G401.6 (cell line): ENCODE results near the gene RAP1GAP2.
"Not testable (repeated sequence)": the region's sequence is repeated elsewhere in the genome, so short reads cannot be mapped to it uniquely, and the experiment has no call there.

Experiments
- FAIRE-seq: peaks from 2 replicates; lab custom pipeline; 2012; peaks lifted over from hg19 to GRCh38; lab: Jason Lieb, UNC

The RAP1GAP2 gene

GRCh38 chr17:2796164-2797125, at the start of gene RAP1GAP2:
TSS of gene RAP1GAP2 (plus strand) at chr17:2796438. CDS start at chr17:2796528, 90 bp downstream.
- no peak for FAIRE-seq

GRCh38 chr17:2749058-2749783, 47.0 kb upstream of the RAP1GAP2 start, which contains the start of gene CCDC92B:
TSS of gene CCDC92B (minus strand) at chr17:2749652. CDS start at chr17:2735145, 14,507 bp downstream.
- FAIRE-seq: no peak

- no peak for FAIRE-seq
Measured at GRCh38 chr17:2749784-2750181, 46.5 kb upstream of the RAP1GAP2 start.

GRCh38 chr17:2750721-2751120, 45.5 kb upstream of the RAP1GAP2 start:
- FAIRE-seq: no peak

- no peak for FAIRE-seq
Measured at GRCh38 chr17:2751491-2751890, 44.7 kb upstream of the RAP1GAP2 start.

GRCh38 chr17:2755891-2756724, 40.1 kb upstream of the RAP1GAP2 start:
- no peak for FAIRE-seq

GRCh38 chr17:2758870-2759269, 37.4 kb upstream of the RAP1GAP2 start:
- no peak for FAIRE-seq

GRCh38 chr17:2770129-2770528, 26.1 kb upstream of the RAP1GAP2 start:
- no peak for FAIRE-seq

GRCh38 chr17:2775206-2775605, 21.0 kb upstream of the RAP1GAP2 start:
- no peak for FAIRE-seq

GRCh38 chr17:2776589-2777241, 19.5 kb upstream of the RAP1GAP2 start:
- no peak for FAIRE-seq

- no peak for FAIRE-seq
Measured at GRCh38 chr17:2777242-2777867, 18.9 kb upstream of the RAP1GAP2 start.

- no peak for FAIRE-seq
Measured at GRCh38 chr17:2778489-2778888, 17.7 kb upstream of the RAP1GAP2 start.

GRCh38 chr17:2779545-2779944, 16.7 kb upstream of the RAP1GAP2 start:
- FAIRE-seq: no peak

GRCh38 chr17:2780256-2780655, 16.0 kb upstream of the RAP1GAP2 start:
- FAIRE-seq: no peak

- FAIRE-seq: no peak
Measured at GRCh38 chr17:2780931-2781454, 15.2 kb upstream of the RAP1GAP2 start.

- FAIRE-seq: not testable (repeated sequence)
Measured at GRCh38 chr17:2781598-2781997, 14.6 kb upstream of the RAP1GAP2 start.

- FAIRE-seq: no peak
Measured at GRCh38 chr17:2782055-2782454, 14.2 kb upstream of the RAP1GAP2 start.

- FAIRE-seq: no peak
Measured at GRCh38 chr17:2783310-2784030, 12.8 kb upstream of the RAP1GAP2 start.

- FAIRE-seq: no peak
Measured at GRCh38 chr17:2784864-2785263, 11.4 kb upstream of the RAP1GAP2 start.

- FAIRE-seq: not testable (repeated sequence)
Measured at GRCh38 chr17:2785376-2785775, 10.9 kb upstream of the RAP1GAP2 start.
